ENCODE results near the gene SLC38A9. TPM values are rescaled to one million over a fixed set of nuclear protein-coding genes. Genes with fewer than 3 reads are reported as not detected.

Gene SLC38A9
- total and polyA plus RNA-seq, 11 donors: 3.9 to 13.5 (median 6.9) TPM

DNA sequence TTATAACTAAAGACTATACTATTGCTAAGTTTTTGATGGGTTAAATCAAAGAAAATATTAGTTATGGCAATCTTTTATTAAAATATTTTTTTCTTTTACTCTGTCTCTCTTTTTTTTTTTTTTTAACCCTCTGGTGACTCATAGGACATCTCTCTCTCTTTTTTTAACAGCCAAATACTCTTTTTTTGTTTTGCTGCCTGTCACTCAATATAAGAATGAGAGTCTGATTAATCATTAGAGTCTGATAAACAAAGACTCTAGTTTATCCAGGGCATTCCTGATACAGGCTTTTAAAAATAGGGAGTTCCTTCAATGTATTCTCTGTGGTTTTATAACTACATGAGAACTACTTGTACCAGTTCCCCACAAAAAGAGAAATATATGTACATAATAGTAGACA, 77.3 kb downstream of the SLC38A9 start:
- H3K4me3 ChIP-seq: no peak overlapping the region
- H3K36me3 ChIP-seq: no peaks in the 10 kb centered on the region
- intact Hi-C loops (cut with DNase I): loop anchor here in 3 of 10 donors (2.0 to 10.0 kb wide), 4 partner anchors 33 to 103 kb away; partner anchors contain the start of gene PLPP1 (in 2 of the 3)
- H3K4me1 ChIP-seq: peaks cover 7 to 53% (median 42%) of the 10 kb centered on the region in 12 donors
- no peaks in the 10 kb centered on the region for H3K9me3 ChIP-seq
- ATAC-seq: no peak
- TF ChIP-seq, protein P1, sequence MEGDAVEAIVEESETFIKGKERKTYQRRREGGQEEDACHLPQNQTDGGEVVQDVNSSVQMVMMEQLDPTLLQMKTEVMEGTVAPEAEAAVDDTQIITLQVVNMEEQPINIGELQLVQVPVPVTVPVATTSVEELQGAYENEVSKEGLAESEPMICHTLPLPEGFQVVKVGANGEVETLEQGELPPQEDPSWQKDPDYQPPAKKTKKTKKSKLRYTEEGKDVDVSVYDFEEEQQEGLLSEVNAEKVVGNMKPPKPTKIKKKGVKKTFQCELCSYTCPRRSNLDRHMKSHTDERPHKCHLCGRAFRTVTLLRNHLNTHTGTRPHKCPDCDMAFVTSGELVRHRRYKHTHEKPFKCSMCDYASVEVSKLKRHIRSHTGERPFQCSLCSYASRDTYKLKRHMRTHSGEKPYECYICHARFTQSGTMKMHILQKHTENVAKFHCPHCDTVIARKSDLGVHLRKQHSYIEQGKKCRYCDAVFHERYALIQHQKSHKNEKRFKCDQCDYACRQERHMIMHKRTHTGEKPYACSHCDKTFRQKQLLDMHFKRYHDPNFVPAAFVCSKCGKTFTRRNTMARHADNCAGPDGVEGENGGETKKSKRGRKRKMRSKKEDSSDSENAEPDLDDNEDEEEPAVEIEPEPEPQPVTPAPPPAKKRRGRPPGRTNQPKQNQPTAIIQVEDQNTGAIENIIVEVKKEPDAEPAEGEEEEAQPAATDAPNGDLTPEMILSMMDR (IDR thresholded peaks at IDR 0.05): no peak
- TF ChIP-seq POLR2A (IDR thresholded peaks at IDR 0.05): no peak
- no peak for DNase-seq
- no peaks in the 10 kb centered on the region for H3K27me3 ChIP-seq
- peak overlapping the region; percentile 59 to 87 (median 77) for H3K27ac ChIP-seq

DNA sequence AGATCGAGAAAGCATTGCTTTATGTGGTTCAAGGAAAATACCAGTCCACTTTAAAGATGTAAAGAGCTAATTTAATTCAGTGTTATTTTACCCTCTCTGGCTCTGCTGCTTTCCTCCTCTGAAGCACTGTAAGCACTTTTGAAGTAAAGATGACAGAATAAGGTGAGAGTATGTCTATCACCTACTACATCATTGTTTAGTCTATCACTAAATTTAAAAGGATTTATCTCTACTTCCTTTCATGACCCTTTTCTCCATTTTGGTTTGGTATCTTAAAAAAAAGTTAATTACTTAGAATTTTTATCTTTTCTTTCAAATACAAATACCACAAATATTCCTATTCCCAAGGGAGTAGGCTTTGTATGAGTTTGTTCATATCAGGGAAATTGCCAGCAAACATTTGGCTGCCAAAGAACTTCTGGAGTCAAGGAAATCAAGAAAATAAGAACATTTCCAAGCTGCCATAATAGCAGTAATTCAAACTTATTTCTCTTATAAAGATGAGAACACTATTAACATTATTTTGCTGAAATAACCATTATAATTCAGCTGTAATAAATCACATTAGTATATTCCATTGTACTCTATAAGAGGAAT, 77.8 kb downstream of the SLC38A9 start:
- peaks cover 7 to 53% (median 42%) of the 10 kb centered on the region in 12 donors for H3K4me1 ChIP-seq
- H3K36me3 ChIP-seq: no peaks in the 10 kb centered on the region
- H3K9me3 ChIP-seq: no peaks in the 10 kb centered on the region
- no peak for TF ChIP-seq POLR2A (IDR thresholded peaks at IDR 0.05)
- TF ChIP-seq, protein P1 (IDR thresholded peaks at IDR 0.05): no peak
- H3K27ac ChIP-seq: peak overlapping the region; percentile 59 to 87 (median 77)
- H3K4me3 ChIP-seq: peak overlapping the region in 7 of 12 donors; percentile 1 to 29 (median 16)
- no peaks in the 10 kb centered on the region for H3K27me3 ChIP-seq
- intact Hi-C loops (cut with DNase I): loop anchor here in 1 of 10 donors (2.0 to 10.0 kb wide), 2 partner anchors 58 to 100 kb away; partner anchors contain the start of gene PLPP1
- peak in 1 of 4 donors; percentile 20 for ATAC-seq
- DNase-seq: peak in 3 of 5 donors; percentile 29 to 40 (median 35)
- 19 to 35% (median 23%) methylated on average over 1 of the region's 1 CpG for WGBS, 4 donors

DNA sequence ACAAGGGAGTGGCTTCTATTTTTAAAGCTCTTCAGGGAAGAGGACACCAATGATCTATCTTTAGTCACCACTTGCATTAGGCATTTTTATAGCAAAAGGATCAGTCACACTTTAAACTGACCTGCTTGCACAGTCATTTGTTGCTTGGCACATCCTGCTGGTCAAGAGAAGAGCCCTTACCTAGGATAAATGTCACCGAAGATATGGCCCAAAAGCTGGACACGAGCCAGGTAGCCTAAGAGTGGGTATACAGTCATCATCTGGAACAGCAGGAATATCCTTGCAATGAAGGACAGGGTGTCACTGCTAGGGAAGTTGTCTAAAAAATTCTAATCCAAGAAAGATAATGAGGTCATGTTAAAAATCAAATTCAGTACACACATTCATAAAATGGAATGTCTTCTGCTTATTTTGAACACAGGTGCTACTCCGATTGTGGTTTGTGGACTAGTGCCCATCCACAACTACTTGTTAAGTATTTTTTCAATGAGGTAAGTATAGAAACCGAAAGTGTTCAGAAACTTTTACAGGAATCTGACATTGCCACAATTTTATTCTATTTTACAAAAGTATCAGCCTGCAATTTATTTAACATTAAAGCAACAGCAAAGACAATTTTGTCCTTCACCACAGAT, 78.4 kb downstream of the SLC38A9 start:
- H3K27ac ChIP-seq: peak overlapping the region; percentile 59 to 87 (median 77)
- intact Hi-C loops (cut with DNase I): loop anchor here in 3 of 10 donors (1.0 to 10.0 kb wide), 4 partner anchors 33 to 99 kb away; partner anchors contain the start of gene PLPP1 (in 1 of the 3)
- H3K4me1 ChIP-seq: peaks cover 7 to 53% (median 42%) of the 10 kb centered on the region in 12 donors
- no peaks in the 10 kb centered on the region for H3K9me3 ChIP-seq
- TF ChIP-seq, protein P1 (IDR thresholded peaks at IDR 0.05): peak in 1 of 12 donors; percentile 6
- no peak for TF ChIP-seq POLR2A (IDR thresholded peaks at IDR 0.05)
- peak overlapping the region in 7 of 12 donors; percentile 1 to 29 (median 16) for H3K4me3 ChIP-seq
- no peaks in the 10 kb centered on the region for H3K36me3 ChIP-seq
- 14 to 25% (median 18%) methylated on average over 4 of the region's 4 CpGs for WGBS, 4 donors
- ATAC-seq (peak; percentile 77 to 91 (median 84)), DNase-seq (peak; percentile 52 to 85 (median 71))
- H3K27me3 ChIP-seq: no peaks in the 10 kb centered on the region

- H3K27me3 ChIP-seq: no peaks in the 10 kb centered on the region
- TF ChIP-seq, protein P1 (IDR thresholded peaks at IDR 0.05): no peak
- no peak for TF ChIP-seq POLR2A (IDR thresholded peaks at IDR 0.05)
- H3K27ac ChIP-seq: no peak overlapping the region
- H3K9me3 ChIP-seq: no peaks in the 10 kb centered on the region
- no peak for ATAC-seq
- H3K36me3 ChIP-seq: no peaks in the 10 kb centered on the region
- H3K4me3 ChIP-seq: no peak overlapping the region
- intact Hi-C loops (cut with DNase I): loop anchor here in 1 of 10 donors (10.0 kb wide), 1 partner anchor 95 kb away; the partner anchor contains the start of gene PLPP1
- DNase-seq: no peak
- H3K4me1 ChIP-seq: peaks cover 0 to 40% (median 29%) of the 10 kb centered on the region in 12 donors
- WGBS, 4 donors: 94 to 95% (median 95%) methylated on average over 5 of the region's 5 CpGs
Observed at GRCh38 chr5:55629815-55630214, 82.3 kb downstream of the SLC38A9 start.

All from heart left ventricle (tissue), 16 donors.